ENCODE results near the gene ABCB6.

DNA sequence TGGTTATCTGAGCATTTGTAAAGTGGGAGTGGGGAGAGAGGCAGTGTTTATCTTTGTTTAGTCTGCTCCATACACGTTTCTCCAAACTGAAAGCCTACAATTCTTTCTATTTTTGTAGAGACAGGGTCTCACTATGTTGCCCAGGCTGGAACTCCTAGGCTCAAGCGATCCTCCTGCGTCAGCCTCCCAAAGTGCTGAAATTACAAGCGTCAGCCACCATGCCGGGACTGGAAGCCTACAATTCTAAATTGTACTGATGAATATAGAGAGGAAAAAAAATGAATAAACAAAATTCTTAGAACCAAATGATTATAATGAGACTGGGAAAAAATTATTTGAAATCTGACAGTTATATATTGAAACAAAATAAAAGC lies 13.6 kb downstream of the ABCB6 start:
- TF ChIP-seq CTCF (IDR thresholded peaks at IDR 0.05 in 8 of 11, conservative IDR thresholded peaks at IDR 0.05 in 3 of 11) (no peak), POLR2A (IDR thresholded peaks at IDR 0.05) (no peak), POLR2AphosphoS5 (IDR thresholded peaks at IDR 0.05) (no peak)
